Endothelial cell of umbilical vein (primary cell): ENCODE measurements around the gene LRRC61.

Source experiments
- CTCF ChIP-seq, 2 donors: IDR thresholded peaks; 1 replicate in 1 of 2; 2 replicates in 1 of 2; pipeline ENCODE4 v1.5.1; 2011; ENCODE audit warnings: low read length in 2 of 2, mild to moderate bottlenecking in 2 of 2, moderate library complexity in 2 of 2, control low read depth in 1 of 2, inconsistent platforms in 1 of 2, low read depth in 1 of 2; ENCODE audit not compliant: insufficient read depth in 1 of 2; ENCODE audit errors: extremely low read depth in 1 of 2
- EZH2 ChIP-seq: IDR thresholded peaks from 2 replicates; pipeline ENCODE4 v1.6.1; 2012; ENCODE audit warnings: borderline replicate concordance, low read depth, mild to moderate bottlenecking, moderate library complexity, low read length, inconsistent platforms; ENCODE audit not compliant: severe bottlenecking
- POLR2AphosphoS5 ChIP-seq: IDR thresholded peaks from 2 replicates; pipeline ENCODE4 v1.6.1; 2012; ENCODE audit warnings: low read depth, mild to moderate bottlenecking, control low read depth, low read length, moderate library complexity; ENCODE audit not compliant: insufficient read depth

DNA sequence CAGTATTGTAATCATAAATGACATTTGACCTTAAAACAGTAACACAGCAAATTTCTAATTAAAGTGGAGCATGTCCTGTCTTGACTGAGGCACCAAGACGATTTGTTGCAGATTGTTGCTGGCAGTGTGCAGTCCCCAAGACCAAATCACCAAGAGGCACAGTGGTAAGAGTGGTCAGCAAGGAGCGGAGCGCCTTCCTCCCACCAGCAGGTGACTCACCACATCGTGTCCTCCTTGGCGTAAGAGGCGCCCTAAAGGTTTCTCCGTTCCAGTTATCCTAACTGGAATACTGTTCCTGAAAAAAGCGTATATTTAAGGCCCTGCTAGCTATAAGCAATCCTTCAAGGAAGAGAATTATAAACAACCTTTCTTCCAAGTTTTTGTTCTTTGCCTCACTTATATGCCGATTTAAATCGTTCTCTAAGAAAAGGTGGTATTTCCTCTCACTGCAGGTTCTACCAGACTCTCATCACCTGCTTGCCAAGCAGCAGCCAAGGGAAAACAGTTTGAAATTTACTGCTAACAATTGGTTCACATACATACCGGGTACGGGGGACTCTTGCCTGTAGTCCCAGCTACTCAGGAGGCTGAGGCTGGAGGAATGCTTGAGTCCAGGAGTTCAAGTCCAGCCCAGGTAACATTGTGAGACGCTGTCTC, 34.7 kb downstream of the LRRC61 start:
- TF ChIP-seq POLR2AphosphoS5 (no peak), EZH2 (no peak), CTCF (IDR thresholded peaks at IDR 0.05; ENCODE audit: extremely low read depth in 1 of 2, insufficient read depth in 1 of 2, low read depth in 1 of 2, low read length in 2 of 2) (no peak)
